ENCODE measurements around the gene CADM2. TPM values are rescaled to one million over a fixed set of nuclear protein-coding genes. Genes with fewer than 3 reads are reported as not detected.

The CADM2 gene
- total RNA-seq, 1 experiment from 2014 or later, result 10.9 TPM

DNA sequence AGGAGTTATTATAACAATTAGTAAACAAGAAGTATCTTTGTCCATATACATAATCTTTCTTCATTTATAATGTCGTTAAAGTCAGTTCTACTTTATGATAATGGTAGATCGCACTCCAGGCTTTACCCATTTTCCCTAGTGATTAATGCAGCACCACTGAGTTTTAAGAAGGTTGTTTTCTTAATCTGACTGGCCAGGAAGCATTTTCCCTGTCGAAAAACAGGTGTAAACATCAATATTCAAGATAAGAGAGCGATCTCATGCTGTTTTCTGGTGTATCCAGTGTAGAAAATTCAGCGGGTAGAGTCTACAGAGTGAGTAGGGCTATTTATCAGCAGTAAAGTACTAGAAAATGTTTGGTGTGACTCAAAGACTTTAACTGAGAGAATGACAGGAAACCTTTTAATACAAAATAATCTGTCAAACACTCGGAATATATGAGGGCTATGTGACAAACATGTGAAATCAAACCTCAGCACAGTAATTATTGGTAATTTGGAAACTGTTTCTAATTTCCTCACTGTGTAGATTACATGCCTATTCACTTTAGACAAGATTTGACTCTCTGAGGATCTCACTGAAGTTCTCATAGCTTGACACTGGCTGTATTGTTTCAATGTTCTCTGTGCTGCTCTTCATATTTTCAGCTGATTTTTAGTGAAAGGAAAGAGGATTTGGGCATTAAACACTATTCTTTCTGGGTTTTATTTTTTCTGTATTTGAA, 1019.0 kb downstream of the CADM2 start:
- no peaks in the 10 kb centered on the region for H3K79me1 ChIP-seq (ENCODE audit: insufficient read depth, low read depth, low read length, poor library complexity, severe bottlenecking)
- no peaks in the 10 kb centered on the region for H4K20me1 ChIP-seq (ENCODE audit: control insufficient read depth, insufficient read depth, insufficient read length)
- WGBS (ENCODE audit: extremely low coverage, insufficient read length, low lambda C conversion rate), result no CpG with 5 or more reads among the region's 6 CpGs
- H3K27me3 Mint-ChIP-seq (ENCODE audit: low read depth), result no peaks in the 10 kb centered on the region
- no peak overlapping the region for H4K91ac ChIP-seq (ENCODE audit: insufficient read length, low read depth, low read length)
- no peaks in the 10 kb centered on the region for H3K79me2 ChIP-seq (ENCODE audit: insufficient read depth, low read length)
- no peak overlapping the region for H2BK5ac ChIP-seq (ENCODE audit: insufficient read length, low read length)
- no peak overlapping the region for H3K4ac ChIP-seq (ENCODE audit: low read depth, low read length)
- H3K27ac Mint-ChIP-seq, result 0 out of 7 replicates have a peak overlapping the region, but pooled peaks of 2 of the 3 experiments have one; percentile 9 to 46
- no peak overlapping the region for H3T11ph ChIP-seq (ENCODE audit: low read length)
- no peaks in the 10 kb centered on the region for H3K4me1 ChIP-seq (ENCODE audit: insufficient read depth, low read length)
- H2BK120ac ChIP-seq (ENCODE audit: low read depth, low read length, poor library complexity, severe bottlenecking), result no peak overlapping the region
- no peak overlapping the region for H3K9ac ChIP-seq (ENCODE audit: extremely low read depth, insufficient read length, low read length)
- H3K14ac ChIP-seq (ENCODE audit: insufficient read depth, low read length), result no peak overlapping the region
- TF ChIP-seq, protein P1, sequence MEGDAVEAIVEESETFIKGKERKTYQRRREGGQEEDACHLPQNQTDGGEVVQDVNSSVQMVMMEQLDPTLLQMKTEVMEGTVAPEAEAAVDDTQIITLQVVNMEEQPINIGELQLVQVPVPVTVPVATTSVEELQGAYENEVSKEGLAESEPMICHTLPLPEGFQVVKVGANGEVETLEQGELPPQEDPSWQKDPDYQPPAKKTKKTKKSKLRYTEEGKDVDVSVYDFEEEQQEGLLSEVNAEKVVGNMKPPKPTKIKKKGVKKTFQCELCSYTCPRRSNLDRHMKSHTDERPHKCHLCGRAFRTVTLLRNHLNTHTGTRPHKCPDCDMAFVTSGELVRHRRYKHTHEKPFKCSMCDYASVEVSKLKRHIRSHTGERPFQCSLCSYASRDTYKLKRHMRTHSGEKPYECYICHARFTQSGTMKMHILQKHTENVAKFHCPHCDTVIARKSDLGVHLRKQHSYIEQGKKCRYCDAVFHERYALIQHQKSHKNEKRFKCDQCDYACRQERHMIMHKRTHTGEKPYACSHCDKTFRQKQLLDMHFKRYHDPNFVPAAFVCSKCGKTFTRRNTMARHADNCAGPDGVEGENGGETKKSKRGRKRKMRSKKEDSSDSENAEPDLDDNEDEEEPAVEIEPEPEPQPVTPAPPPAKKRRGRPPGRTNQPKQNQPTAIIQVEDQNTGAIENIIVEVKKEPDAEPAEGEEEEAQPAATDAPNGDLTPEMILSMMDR (conservative IDR thresholded peaks at IDR 0.05), result no peak
- no peak overlapping the region for H3K27ac ChIP-seq (ENCODE audit: insufficient read length, low read depth, low read length)
- no peak overlapping the region for H3K4me2 ChIP-seq (ENCODE audit: insufficient read depth, insufficient read length, low read length)
- no peaks in the 10 kb centered on the region for H3K9me3 ChIP-seq (ENCODE audit: control insufficient read depth, low read depth, low read length)
- no peaks in the 10 kb centered on the region for H3K36me3 Mint-ChIP-seq (ENCODE audit: insufficient read depth in 1 of 3, low read depth in 3 of 3)
- H3K56ac ChIP-seq (ENCODE audit: insufficient read length, low read depth, low read length), result no peak overlapping the region
- no peaks in the 10 kb centered on the region for H3K23me2 ChIP-seq (ENCODE audit: insufficient read length, low read depth, low read length, poor library complexity, severe bottlenecking)
- no peak for DNase-seq
- no peaks in the 10 kb centered on the region for H3K4me1 Mint-ChIP-seq
- no peaks in the 10 kb centered on the region for H3K27me3 ChIP-seq (ENCODE audit: insufficient read depth, low read length)
- no peak overlapping the region for H2AK5ac ChIP-seq (ENCODE audit: insufficient read length, low read length)
- no peak overlapping the region for H4K5ac ChIP-seq (ENCODE audit: insufficient read length, low read depth, low read length)
- H2AFZ ChIP-seq (ENCODE audit: low read length), result no peak overlapping the region
- H3K23ac ChIP-seq (ENCODE audit: insufficient read length, low read depth, low read length), result no peak overlapping the region
- H2BK20ac ChIP-seq (ENCODE audit: low read depth, low read length, poor library complexity, severe bottlenecking), result no peak overlapping the region
- no peak overlapping the region for H4K8ac ChIP-seq (replicated peaks; ENCODE audit: insufficient read length, low read depth, low read length)
- H3K9me3 Mint-ChIP-seq, result no peaks in the 10 kb centered on the region
- no peak overlapping the region for H3K18ac ChIP-seq (ENCODE audit: insufficient read length, low read depth, low read length)
- H3K4me3 Mint-ChIP-seq, result no peak overlapping the region
- H2BK15ac ChIP-seq (ENCODE audit: low read depth, low read length), result no peak overlapping the region
- H2BK12ac ChIP-seq (ENCODE audit: insufficient read length, low read depth, low read length), result no peak overlapping the region

All from H9 (cell line).